H1 (cell line): ENCODE measurements around the gene SLC5A2. TPM values are rescaled to one million over a fixed set of nuclear protein-coding genes. Genes with fewer than 3 reads are reported as not detected.

Experiments used
- CTCF ChIA-PET: fragments of 300-600 bp; sonication (Branson Sonifier 250); formaldehyde crosslinking; loops from one replicate; lab custom pipeline; 2021; ENCODE audit not compliant: partially characterized antibody; lab: Charles Lee
- POLR2A ChIA-PET: fragments of 300-600 bp; sonication (Branson Sonifier 250); formaldehyde crosslinking; loops from one replicate; lab custom pipeline; 2021; ENCODE audit warnings: inconsistent platforms; ENCODE audit not compliant: partially characterized antibody; lab: Charles Lee
- DNase-seq, 2 experiments: peaks; one replicate each; pipeline versions ENCODE4 v3.0.0 to v3.0.0-alpha.2; 2010 to 2022; ENCODE audit warnings: low spot score in 2 of 2, low read depth in 1 of 2, mixed read lengths in 1 of 2
- FAIRE-seq: peaks from 2 replicates; lab custom pipeline; 2011; peaks lifted over from hg19 to GRCh38; lab: Jason Lieb, UNC
- H2AFZ ChIP-seq: 2 replicates; pipeline ENCODE4 v1.8.1; 2012; ENCODE audit warnings: low read length, inconsistent platforms
- H2AK5ac ChIP-seq: 2 replicates; pipeline ENCODE4 v1.6.1; 2013; ENCODE audit warnings: low read depth, low read length
- H2BK120ac ChIP-seq: replicated peaks from 2 replicates; pipeline ENCODE3; 2013; ENCODE audit warnings: low read depth, low read length, inconsistent platforms
- H2BK12ac ChIP-seq: 2 replicates; pipeline ENCODE4 v1.6.1; 2013; ENCODE audit warnings: low read depth, low read length
- H2BK15ac ChIP-seq: 2 replicates; pipeline ENCODE4 v1.6.1; 2013; ENCODE audit warnings: low read length
- H2BK20ac ChIP-seq: 2 replicates; pipeline ENCODE4 v1.6.1; 2013; ENCODE audit warnings: low read length
- H2BK5ac ChIP-seq: 2 replicates; pipeline ENCODE4 v1.6.1; 2013; ENCODE audit warnings: low read depth, low read length
- H3K14ac ChIP-seq: 2 replicates; pipeline ENCODE4 v1.6.1; 2013; ENCODE audit warnings: inconsistent platforms; ENCODE audit not compliant: insufficient read length
- H3K18ac ChIP-seq: 2 replicates; pipeline ENCODE4 v1.6.1; 2013; ENCODE audit warnings: low read length; ENCODE audit errors: extremely low read depth
- H3K23ac ChIP-seq: 2 replicates; pipeline ENCODE4 v1.6.1; 2013; ENCODE audit warnings: inconsistent platforms; ENCODE audit not compliant: insufficient read length
- H3K23me2 ChIP-seq: 2 replicates; pipeline ENCODE4 v1.6.1; 2013; ENCODE audit warnings: low read depth, low read length
- H3K27ac ChIP-seq: 2 replicates; pipeline ENCODE4 v1.6.1; 2011; ENCODE audit warnings: low read depth, low read length, inconsistent platforms
- H3K27me3 ChIP-seq, 4 experiments: replicated peaks in 1 of 4; 1 replicate in 1 of 4; 2 replicates in 3 of 4; pipeline versions ENCODE4 v1.6.1 to v1.8.1; 2011 to 2013; ENCODE audit warnings: low read length in 3 of 4, mild to moderate bottlenecking in 3 of 4, inconsistent platforms in 2 of 4, mixed read lengths in 2 of 4, moderate library complexity in 1 of 4; ENCODE audit not compliant: control insufficient read depth in 3 of 4, insufficient read depth in 3 of 4; ENCODE audit errors: extremely low read depth in 1 of 4
- H3K36me3 ChIP-seq, 4 experiments: 2 replicates each; pipeline versions ENCODE4 v1.6.1 to v1.8.1; 2011 to 2013; ENCODE audit warnings: mild to moderate bottlenecking in 4 of 4, low read length in 3 of 4, moderate library complexity in 2 of 4, control low read depth in 1 of 4, inconsistent platforms in 1 of 4; ENCODE audit not compliant: insufficient read depth in 4 of 4, control insufficient read depth in 2 of 4
- H3K4ac ChIP-seq: replicated peaks from 2 replicates; pipeline ENCODE3; 2013; ENCODE audit warnings: low read length, low read depth, mixed read lengths, inconsistent platforms; ENCODE audit not compliant: insufficient read length
- H3K4me1 ChIP-seq, 4 experiments: replicated peaks in 1 of 4; 1 replicate in 1 of 4; 2 replicates in 3 of 4; pipeline versions ENCODE4 v1.6.1 to v1.8.1; 2011 to 2013; ENCODE audit warnings: low read length in 3 of 4, inconsistent platforms in 2 of 4, mixed read lengths in 1 of 4; ENCODE audit not compliant: insufficient read depth in 4 of 4, control insufficient read depth in 3 of 4
- H3K4me2 ChIP-seq, 2 experiments: 2 replicates each; pipeline versions ENCODE4 v1.6.1 to v1.8.1; 2011 to 2013; ENCODE audit warnings: low read depth in 2 of 2, low read length in 2 of 2, control low read depth in 1 of 2, inconsistent platforms in 1 of 2, mild to moderate bottlenecking in 1 of 2; ENCODE audit not compliant: insufficient read depth in 1 of 2
- H3K4me3 ChIP-seq, 4 experiments: fragments of 200-600, 300-600 bp in 1 of 4; sonication (generic), shearing (Covaris generic), sonication (Bioruptor Twin) in 1 of 4; 2 replicates each; pipeline versions ENCODE4 v1.5.1 to v1.8.1; 2011 to 2016; ENCODE audit warnings: low read length in 4 of 4, low read depth in 3 of 4, control low read depth in 2 of 4, inconsistent platforms in 2 of 4, mild to moderate bottlenecking in 2 of 4, mixed read lengths in 1 of 4, moderate library complexity in 1 of 4; ENCODE audit not compliant: insufficient read depth in 2 of 4; ENCODE audit errors: extremely low read depth in 1 of 4
- H3K56ac ChIP-seq: replicated peaks from 2 replicates; pipeline ENCODE3; 2013; ENCODE audit warnings: low read depth, mild to moderate bottlenecking, mixed read lengths, low read length, inconsistent platforms; ENCODE audit not compliant: insufficient read length
- H3K79me1 ChIP-seq: 2 replicates; pipeline ENCODE4 v1.6.1; 2013; ENCODE audit warnings: low read depth, low read length, control low read depth
- H3K79me2 ChIP-seq, 2 experiments: 2 replicates each; pipeline versions ENCODE4 v1.6.1 to v1.8.1; 2012 to 2013; ENCODE audit warnings: low read length in 2 of 2, mild to moderate bottlenecking in 2 of 2, inconsistent platforms in 1 of 2; ENCODE audit not compliant: insufficient read depth in 2 of 2, control insufficient read depth in 1 of 2
- H3K9ac ChIP-seq, 4 experiments: replicated peaks in 1 of 4; 1 replicate in 1 of 4; 2 replicates in 3 of 4; pipeline versions ENCODE4 v1.6.1 to v1.8.1; 2011 to 2013; ENCODE audit warnings: low read depth in 3 of 4, low read length in 3 of 4, control low read depth in 2 of 4, mild to moderate bottlenecking in 2 of 4, moderate library complexity in 2 of 4, inconsistent platforms in 1 of 4; ENCODE audit errors: extremely low read depth in 1 of 4
- H3K9me3 ChIP-seq, 2 experiments: 2 replicates each; pipeline versions ENCODE4 v1.6.1 to v1.8.1; 2012 to 2013; ENCODE audit warnings: mild to moderate bottlenecking in 2 of 2, moderate library complexity in 2 of 2, control low read depth in 1 of 2, inconsistent platforms in 1 of 2, low read depth in 1 of 2, low read length in 1 of 2, mixed read lengths in 1 of 2; ENCODE audit not compliant: insufficient read depth in 2 of 2
- H4K20me1 ChIP-seq, 2 experiments: replicated peaks in 1 of 2; 2 replicates each; pipeline versions ENCODE3 to v1.8.1; 2011 to 2013; ENCODE audit warnings: inconsistent platforms in 2 of 2, low read length in 2 of 2, mild to moderate bottlenecking in 1 of 2; ENCODE audit not compliant: insufficient read depth in 2 of 2, control insufficient read depth in 1 of 2
- H4K5ac ChIP-seq: 2 replicates; pipeline ENCODE4 v1.6.1; 2013; ENCODE audit warnings: low read length, low read depth, mixed read lengths, inconsistent platforms; ENCODE audit not compliant: insufficient read length
- H4K8ac ChIP-seq: 2 replicates; pipeline ENCODE4 v1.8.0; 2013; ENCODE audit warnings: mild to moderate bottlenecking, moderate library complexity, low read length, inconsistent platforms; ENCODE audit not compliant: insufficient read depth; ENCODE audit errors: extremely low read depth
- H4K91ac ChIP-seq: replicated peaks from 2 replicates; pipeline ENCODE3; 2013; ENCODE audit warnings: low read length, mixed read lengths, inconsistent platforms; ENCODE audit not compliant: insufficient read length
- EGR1 ChIP-seq: IDR thresholded peaks from 2 replicates; pipeline ENCODE4 v1.6.1; 2011; ENCODE audit warnings: low read depth, low read length, borderline replicate concordance
- SAP30 ChIP-seq: fragments of 300-600 bp; sonication (generic); IDR thresholded peaks from 2 replicates; pipeline ENCODE4 v1.7.1; 2012; ENCODE audit warnings: low read length, moderate library complexity, mild to moderate bottlenecking, inconsistent platforms; ENCODE audit not compliant: insufficient read depth, insufficient replicate concordance
- WGBS, 2 experiments: shearing (Covaris generic) in 1 of 2; methylation state at CpG; one replicate each; pipeline versions ENCODE4 v1.1.6 to v1.1.7; 2013 to 2015; ENCODE audit warnings: low lambda C conversion rate in 2 of 2, mixed read lengths in 2 of 2, inconsistent platforms in 1 of 2, low coverage in 1 of 2, missing lambda C conversion rate in 1 of 2; ENCODE audit not compliant: insufficient replicate concordance in 2 of 2, insufficient coverage in 1 of 2, insufficient read length in 1 of 2; ENCODE audit errors: extremely low coverage in 1 of 2, missing lambda C conversion rate in 1 of 2; 5-methylcytosine and 5-hydroxymethylcytosine counted together
- polyA plus RNA-seq, 7 experiments: library from polyadenylated mRNA; depleted of rRNA in 3 of 7; stranded (reverse) in 5 of 7; unstranded in 2 of 7; fragments of >200 nt in 5 of 7; fragments of 200-250 nt in 2 of 7; gene quantifications; 1 replicate in 5 of 7; 2 replicates in 1 of 7; 4 replicates in 1 of 7; pipeline versions ENCODE4 v1.2.1 to v1.2.3, GENCODE V29; 2011 to 2013; ENCODE audit warnings: missing spikeins in 2 of 7, mixed read lengths in 2 of 7
- total RNA-seq: library from RNA; stranded (reverse); fragmentation: NEBNext Ultra II Directional; extraction: Animal tissue kit (Norgen Biotek cat#: 25700); gene quantifications from 2 replicates; pipeline ENCODE4 v1.2.1, GENCODE V29; 2021

SLC5A2 gene
- total and polyA plus RNA-seq, 2 of the 8 experiments (the other 6 are each of a cell fraction or from before 2014, with no cell fraction given) = 0.56 to 4.4 TPM

DNA sequence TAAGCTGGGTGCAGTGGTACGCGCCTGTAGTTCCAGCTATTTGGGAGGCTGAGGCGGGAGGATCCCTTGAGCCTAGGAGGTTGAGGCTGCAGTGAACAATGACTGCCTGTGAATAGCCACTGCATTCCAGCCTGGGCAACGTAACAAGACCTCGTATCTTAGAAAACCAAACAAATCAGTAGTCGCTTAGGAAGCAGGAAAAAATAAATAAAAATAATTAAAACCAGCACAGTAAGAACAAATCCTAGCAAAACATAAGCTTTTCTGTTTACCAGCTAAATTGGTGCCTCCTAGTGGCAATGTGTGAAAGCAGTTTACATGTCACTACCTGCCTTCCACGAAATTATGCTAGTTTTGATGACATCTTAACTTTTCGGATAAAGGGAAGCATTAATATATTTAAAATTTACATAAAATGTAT lies 22.3 kb upstream of the SLC5A2 start:
- H3K9ac ChIP-seq = no peak overlapping the region; a peak in 1 of 7 replicates
- H3K36me3 ChIP-seq = peaks cover 0 to 13% (median 1%) of the 10 kb centered on the region in 4 experiments; a peak in 4 of 8 replicates
- H2BK5ac ChIP-seq = no peak overlapping the region
- H3K23ac ChIP-seq = no peak overlapping the region
- H2BK20ac ChIP-seq = no peak overlapping the region
- no peaks in the 10 kb centered on the region for H3K27me3 ChIP-seq
- H3K14ac ChIP-seq = no peak overlapping the region
- ChIA-PET POLR2A (interaction anchor here (1.0 to 4.5 kb wide), 12 partner anchors 8 to 387 kb away, joined by 3 to 40 read pairs (median 5); partner anchors contain the start of genes FUS, TGFB1I1, ZNF646 and ZNF668), CTCF (interaction anchor here (0.7 to 2.7 kb wide), 31 partner anchors 8 to 418 kb away, joined by 3 to 35 read pairs (median 4); partner anchors contain the start of genes AHSP, TGFB1I1 and ZNF267)
- no peak overlapping the region for H3K27ac ChIP-seq
- H2BK120ac ChIP-seq = no peak overlapping the region
- peaks cover 11% of the 10 kb centered on the region; the same call in 1 of the 2 replicates for H3K23me2 ChIP-seq
- DNase-seq = no peak
- H4K20me1 ChIP-seq = peaks cover 12 to 15% of the 10 kb centered on the region in 2 experiments
- peak overlapping the region; percentile 87 to 88; a peak in 3 of 4 replicates for H3K4me2 ChIP-seq
- no peak overlapping the region for H3K18ac ChIP-seq
- no peak overlapping the region for H2BK12ac ChIP-seq
- peaks cover 8% of the 10 kb centered on the region for H3K79me1 ChIP-seq
- H3K4me3 ChIP-seq = peak overlapping the region in 2 of 4 experiments; percentile 70 to 73; a peak in 3 of 8 replicates
- no peak overlapping the region for H2BK15ac ChIP-seq
- no peak overlapping the region for H3K4ac ChIP-seq
- H3K79me2 ChIP-seq = peaks cover 0 to 22% of the 10 kb centered on the region in 2 experiments; a peak in 2 of 4 replicates
- H4K8ac ChIP-seq = no peak overlapping the region
- no peak overlapping the region for H3K56ac ChIP-seq
- H2AFZ ChIP-seq = no peak overlapping the region
- no peak overlapping the region for H2AK5ac ChIP-seq
- H3K4me1 ChIP-seq = peaks cover 0 to 16% (median 6%) of the 10 kb centered on the region in 4 experiments; a peak in 5 of 7 replicates
- H4K91ac ChIP-seq = no peak overlapping the region
- 73% methylated on average over 8 of the region's 8 CpGs; no CpG with 5 or more reads in 1 of the 2 experiments for WGBS, 2 experiments
- FAIRE-seq = no peak
- no peak overlapping the region for H4K5ac ChIP-seq
- no peaks in the 10 kb centered on the region for H3K9me3 ChIP-seq
- no peak for TF ChIP-seq SAP30
- no peak for TF ChIP-seq EGR1
